Measurements from ENCODE around the gene SPEM2.

DNA sequence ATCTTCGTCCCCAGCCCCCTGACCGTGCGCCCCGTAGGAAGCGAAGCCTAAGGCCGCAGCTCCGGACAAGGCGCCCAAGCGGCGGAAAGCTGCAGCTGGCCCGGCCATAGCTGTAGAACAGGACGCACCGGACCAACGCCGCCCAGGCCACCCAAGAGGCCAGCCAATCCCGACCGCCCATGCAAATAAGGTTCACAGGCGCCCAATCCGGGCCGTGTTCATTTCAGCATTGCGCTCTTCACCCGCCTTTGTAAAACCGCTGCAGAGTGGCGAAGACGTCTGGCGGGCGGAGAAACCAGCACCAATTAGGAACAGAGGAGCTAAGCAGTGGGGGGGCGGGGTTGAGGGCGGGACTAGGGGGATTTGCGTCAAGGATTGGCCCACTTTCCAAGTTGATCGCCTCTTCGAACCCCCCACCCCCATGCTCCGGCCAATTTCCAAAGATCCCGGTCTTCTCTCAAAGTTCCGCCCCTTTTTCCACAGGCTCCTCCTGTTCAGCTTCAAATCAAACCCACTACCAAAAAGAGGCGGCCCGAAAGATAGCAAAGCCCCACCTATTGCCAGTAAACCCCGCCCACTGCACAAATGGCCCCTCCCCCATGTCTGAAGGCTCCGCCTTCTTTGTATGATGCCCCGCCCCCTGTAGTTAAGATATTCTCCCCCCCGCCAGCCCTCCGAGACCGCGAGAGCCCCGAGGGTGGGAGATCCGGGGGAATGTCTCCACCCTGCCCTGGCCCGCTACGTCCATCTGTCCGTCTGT is 21.3 kb upstream of the SPEM2 start, which contains the start of gene TMEM256:
- TF ChIP-seq, protein P1, sequence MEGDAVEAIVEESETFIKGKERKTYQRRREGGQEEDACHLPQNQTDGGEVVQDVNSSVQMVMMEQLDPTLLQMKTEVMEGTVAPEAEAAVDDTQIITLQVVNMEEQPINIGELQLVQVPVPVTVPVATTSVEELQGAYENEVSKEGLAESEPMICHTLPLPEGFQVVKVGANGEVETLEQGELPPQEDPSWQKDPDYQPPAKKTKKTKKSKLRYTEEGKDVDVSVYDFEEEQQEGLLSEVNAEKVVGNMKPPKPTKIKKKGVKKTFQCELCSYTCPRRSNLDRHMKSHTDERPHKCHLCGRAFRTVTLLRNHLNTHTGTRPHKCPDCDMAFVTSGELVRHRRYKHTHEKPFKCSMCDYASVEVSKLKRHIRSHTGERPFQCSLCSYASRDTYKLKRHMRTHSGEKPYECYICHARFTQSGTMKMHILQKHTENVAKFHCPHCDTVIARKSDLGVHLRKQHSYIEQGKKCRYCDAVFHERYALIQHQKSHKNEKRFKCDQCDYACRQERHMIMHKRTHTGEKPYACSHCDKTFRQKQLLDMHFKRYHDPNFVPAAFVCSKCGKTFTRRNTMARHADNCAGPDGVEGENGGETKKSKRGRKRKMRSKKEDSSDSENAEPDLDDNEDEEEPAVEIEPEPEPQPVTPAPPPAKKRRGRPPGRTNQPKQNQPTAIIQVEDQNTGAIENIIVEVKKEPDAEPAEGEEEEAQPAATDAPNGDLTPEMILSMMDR (conservative IDR thresholded peaks at IDR 0.05; ENCODE audit: low read depth, low read length) = no peak
- TF ChIP-seq EZH2 (IDR thresholded peaks at IDR 0.05; ENCODE audit: low read length, unreplicated experiment) (no peak), EZH2phosphoT487 (IDR thresholded peaks at IDR 0.05; ENCODE audit: borderline replicate concordance, low read length) (no peak)
